Nucleus accumbens (tissue), 56 donors: ENCODE results near the gene GALNT14.

Experiments used
- DNase-seq, 56 donors: peaks; one replicate each; lab custom pipeline; 2025; lab: John Stamatoyannopoulos, UW

GALNT14 gene

GRCh38 chr2:31058096-31059035 is 79.9 kb downstream of the GALNT14 start:
- no peak for DNase-seq

GRCh38 chr2:31057691-31058090 is 80.5 kb downstream of the GALNT14 start:
- no peak for DNase-seq

GRCh38 chr2:31055938-31056337 is 82.3 kb downstream of the GALNT14 start:
- no peak for DNase-seq

GRCh38 chr2:31054842-31055388 is 83.3 kb downstream of the GALNT14 start:
- DNase-seq: no peak

GRCh38 chr2:31053929-31054782 is 84.1 kb downstream of the GALNT14 start:
- DNase-seq: no peak

GRCh38 chr2:31052284-31052683 is 86.0 kb downstream of the GALNT14 start:
- DNase-seq: no peak

- DNase-seq: no peak
Observed at GRCh38 chr2:31051258-31052140, 86.7 kb downstream of the GALNT14 start.

GRCh38 chr2:31049916-31050588 is 88.2 kb downstream of the GALNT14 start:
- no peak for DNase-seq

GRCh38 chr2:31049264-31049663 is 89.0 kb downstream of the GALNT14 start:
- DNase-seq: no peak

- DNase-seq: no peak
Observed at GRCh38 chr2:31047599-31047998, 90.6 kb downstream of the GALNT14 start.

GRCh38 chr2:31038385-31038784 is 99.9 kb downstream of the GALNT14 start:
- no peak for DNase-seq

- DNase-seq: no peak
Observed at GRCh38 chr2:31037058-31037457, 101.2 kb downstream of the GALNT14 start.

- no peak for DNase-seq
Observed at GRCh38 chr2:31033032-31033431, 105.2 kb downstream of the GALNT14 start.

- DNase-seq: no peak
Observed at GRCh38 chr2:31032475-31032874, 105.8 kb downstream of the GALNT14 start.

GRCh38 chr2:31031132-31031706 is 107.0 kb downstream of the GALNT14 start:
- no peak for DNase-seq

GRCh38 chr2:31028417-31028816 is 109.8 kb downstream of the GALNT14 start:
- DNase-seq: no peak

GRCh38 chr2:31027549-31027948 is 110.7 kb downstream of the GALNT14 start:
- no peak for DNase-seq

GRCh38 chr2:31023541-31023940 is 114.7 kb downstream of the GALNT14 start:
- no peak for DNase-seq

GRCh38 chr2:31020713-31021112 is 117.5 kb downstream of the GALNT14 start:
- no peak for DNase-seq
